IMR-90 (cell line): Measurements from ENCODE around the gene ATP10A. TPM values are rescaled to one million over a fixed set of nuclear protein-coding genes. Genes with fewer than 3 reads are reported as not detected.

Experiments used
- ATAC-seq: fragments of 200-7000 bp; cut with Tn5 transposase; 2 replicates; pipeline ENCODE4 v1.9.1; 2020; ENCODE audit warnings: low read depth, mild to moderate bottlenecking, moderate library complexity
- BruUV-seq: library from RNA; stranded (reverse); fragments of 400-500 nt; replicated peaks from 2 replicates; lab custom pipeline; 2021; lab: Mats Ljungman, UMichigan
- CTCF ChIA-PET: fragments of 300-600 bp; formaldehyde crosslinking; extraction: SDS; loops from one replicate; lab custom pipeline; 2021; ENCODE audit warnings: antibody characterized with exemption; lab: Yijun Ruan, JAX
- POLR2A ChIA-PET: fragments of 300-600 bp; sonication (Branson Sonifier 250); formaldehyde crosslinking; loops from one replicate; lab custom pipeline; 2022; ENCODE audit warnings: antibody characterized with exemption; ENCODE audit not compliant: unreplicated experiment; lab: Charles Lee
- DNase-seq: peaks from one replicate; pipeline ENCODE4 v3.0.0; 2013
- H2AFZ ChIP-seq: replicated peaks from 2 replicates; pipeline ENCODE3; 2013; ENCODE audit warnings: low read length, mild to moderate bottlenecking; ENCODE audit not compliant: poor library complexity
- H2AK5ac ChIP-seq: 2 replicates; pipeline ENCODE4 v1.6.1; 2013; ENCODE audit warnings: low read depth, low read length, inconsistent platforms
- H2AK9ac ChIP-seq: replicated peaks from 2 replicates; pipeline ENCODE3; 2013; ENCODE audit warnings: mild to moderate bottlenecking, low read depth, low read length, moderate library complexity; ENCODE audit not compliant: poor library complexity
- H2BK120ac ChIP-seq: 2 replicates; pipeline ENCODE4 v1.6.1; 2013; ENCODE audit warnings: low read depth, low read length, inconsistent platforms
- H2BK15ac ChIP-seq: 3 replicates; pipeline ENCODE4 v1.6.1; 2013; ENCODE audit warnings: low read depth, low read length, inconsistent platforms
- H2BK20ac ChIP-seq: 2 replicates; pipeline ENCODE4 v1.6.1; 2013; ENCODE audit warnings: low read depth, mild to moderate bottlenecking, inconsistent platforms, low read length, moderate library complexity
- H2BK5ac ChIP-seq: 2 replicates; pipeline ENCODE4 v1.6.1; 2013; ENCODE audit warnings: mild to moderate bottlenecking, low read depth, low read length, inconsistent platforms; ENCODE audit not compliant: poor library complexity, severe bottlenecking
- H3K14ac ChIP-seq: replicated peaks from 2 replicates; pipeline ENCODE4 v1.6.1; 2013; ENCODE audit warnings: low read depth, low read length, inconsistent platforms
- H3K18ac ChIP-seq: 2 replicates; pipeline ENCODE4 v1.6.1; 2013; ENCODE audit warnings: low read depth, low read length, control low read depth
- H3K23ac ChIP-seq: 2 replicates; pipeline ENCODE4 v1.6.1; 2013; ENCODE audit warnings: low read depth, low read length, inconsistent platforms
- H3K27ac ChIP-seq: 2 replicates; pipeline ENCODE4 v1.5.1; 2013; ENCODE audit warnings: mild to moderate bottlenecking, control low read depth, low read length; ENCODE audit not compliant: insufficient read depth
- H3K27me3 ChIP-seq: 2 replicates; pipeline ENCODE4 v1.6.1; 2013; ENCODE audit warnings: low read length; ENCODE audit not compliant: control insufficient read depth, insufficient read depth
- H3K36me3 ChIP-seq: 2 replicates; pipeline ENCODE4 v1.6.1; 2013; ENCODE audit warnings: low read length, mixed read lengths; ENCODE audit not compliant: control insufficient read depth, insufficient read depth
- H3K4ac ChIP-seq: 2 replicates; pipeline ENCODE4 v1.6.1; 2013; ENCODE audit warnings: low read depth, low read length, inconsistent platforms
- H3K4me1 ChIP-seq: 2 replicates; pipeline ENCODE4 v1.6.1; 2013; ENCODE audit warnings: low read length, mixed read lengths; ENCODE audit not compliant: control insufficient read depth, insufficient read depth
- H3K4me2 ChIP-seq: 2 replicates; pipeline ENCODE4 v1.6.1; 2013; ENCODE audit warnings: low read depth, mild to moderate bottlenecking, control low read depth, low read length, moderate library complexity
- H3K4me3 ChIP-seq: 2 replicates; pipeline ENCODE4 v1.5.1; 2013; ENCODE audit warnings: low read depth, mild to moderate bottlenecking, control low read depth, low read length, moderate library complexity; ENCODE audit not compliant: insufficient read depth
- H3K56ac ChIP-seq: 2 replicates; pipeline ENCODE4 v1.6.1; 2013; ENCODE audit warnings: low read length, inconsistent platforms; ENCODE audit not compliant: insufficient read depth; ENCODE audit errors: extremely low read depth
- H3K79me1 ChIP-seq, 2 experiments: 2 replicates each; pipeline ENCODE4 v1.6.1; 2013; ENCODE audit warnings: low read length in 2 of 2, inconsistent platforms in 1 of 2, low read depth in 1 of 2
- H3K9ac ChIP-seq: 2 replicates; pipeline ENCODE4 v1.6.1; 2013; ENCODE audit warnings: low read depth, low read length, control low read depth
- H3K9me1 ChIP-seq: 2 replicates; pipeline ENCODE4 v1.6.1; 2013; ENCODE audit warnings: low read length, inconsistent platforms; ENCODE audit not compliant: insufficient read depth
- H3K9me3 ChIP-seq: 2 replicates; pipeline ENCODE4 v1.6.1; 2013; ENCODE audit warnings: low read length; ENCODE audit not compliant: control insufficient read depth, insufficient read depth
- H4K20me1 ChIP-seq: 2 replicates; pipeline ENCODE4 v1.6.1; 2013; ENCODE audit warnings: low read length, inconsistent platforms; ENCODE audit not compliant: insufficient read depth
- H4K5ac ChIP-seq: 2 replicates; pipeline ENCODE4 v1.6.1; 2013; ENCODE audit warnings: mild to moderate bottlenecking, low read depth, low read length, control low read depth
- H4K8ac ChIP-seq, 2 experiments: 2 replicates each; pipeline ENCODE4 v1.6.1; 2013; ENCODE audit warnings: low read depth in 2 of 2, low read length in 2 of 2, control low read depth in 1 of 2, inconsistent platforms in 1 of 2
- H4K91ac ChIP-seq: 2 replicates; pipeline ENCODE4 v1.6.1; 2013; ENCODE audit warnings: low read depth, low read length, inconsistent platforms; ENCODE audit not compliant: insufficient read depth
- BHLHE40 ChIP-seq: fragments of 150-350 bp; IDR thresholded peaks from 2 replicates; pipeline ENCODE4 v1.6.1; 2016; ENCODE audit warnings: mild to moderate bottlenecking, low read depth, low read length
- CHD1 ChIP-seq: IDR thresholded peaks from 2 replicates; pipeline ENCODE4 v1.6.1; 2012; ENCODE audit warnings: low read depth, low read length, improper control_type of control experiment
- SMC3 ChIP-seq: fragments of 150-350 bp; IDR thresholded peaks from 2 replicates; pipeline ENCODE4 v1.6.1; 2016; ENCODE audit warnings: low read depth, mild to moderate bottlenecking, antibody characterized with exemption, low read length, moderate library complexity
- WGBS, 2 experiments: methylation state at CpG; one replicate each; pipeline versions ENCODE4 v1.1.5 to v1.1.7; 2013; ENCODE audit warnings: missing lambda C conversion rate in 2 of 2; ENCODE audit not compliant: insufficient read length in 1 of 2; ENCODE audit errors: extremely low coverage in 2 of 2; 5-methylcytosine and 5-hydroxymethylcytosine counted together
- dilution Hi-C: fragments of 300-500 bp; cut with HindIII; formaldehyde crosslinking; loops from one replicate; pipeline ENCODE4 v1.14.3; 2018; ENCODE audit warnings: low sequenced_read_pairs; ENCODE audit not compliant: unreplicated experiment
- in situ Hi-C: fragments of 300-500 bp; cut with MboI; formaldehyde crosslinking; loops from 3 replicates; pipeline ENCODE4 v1.14.3; 2019; ENCODE audit warnings: low sequenced_read_pairs, inconsistent platforms, mixed read lengths
- intact Hi-C: fragments of 100-400 bp; cut with micrococcal nuclease; formaldehyde crosslinking; loops from 2 replicates; pipeline ENCODE4 v1.10.0; 2022
- polyA plus RNA-seq, 3 experiments: library from polyadenylated mRNA; depleted of rRNA; stranded (reverse); fragments of >200 nt; gene quantifications; 2 replicates each; pipeline ENCODE4 v1.2.3, GENCODE V29; 2012; ENCODE audit warnings: low replicate concordance in 1 of 3
- total RNA-seq: library from RNA; depleted of rRNA; stranded (reverse); fragments of >200 nt; gene quantifications from 2 replicates; pipeline ENCODE4 v1.2.3, GENCODE V29; 2012
- TF ChIP-seq, protein P1 (sequence below): conservative IDR thresholded peaks from 2 replicates; pipeline ENCODE4 v1.5.1; 2012; ENCODE audit warnings: mild to moderate bottlenecking, low read depth, low read length, improper control_type of control experiment

The ATP10A gene
- total and polyA plus RNA-seq, 2 of the 4 experiments (the other 2 are of a cell fraction) = 13.8 to 16.0 TPM

DNA sequence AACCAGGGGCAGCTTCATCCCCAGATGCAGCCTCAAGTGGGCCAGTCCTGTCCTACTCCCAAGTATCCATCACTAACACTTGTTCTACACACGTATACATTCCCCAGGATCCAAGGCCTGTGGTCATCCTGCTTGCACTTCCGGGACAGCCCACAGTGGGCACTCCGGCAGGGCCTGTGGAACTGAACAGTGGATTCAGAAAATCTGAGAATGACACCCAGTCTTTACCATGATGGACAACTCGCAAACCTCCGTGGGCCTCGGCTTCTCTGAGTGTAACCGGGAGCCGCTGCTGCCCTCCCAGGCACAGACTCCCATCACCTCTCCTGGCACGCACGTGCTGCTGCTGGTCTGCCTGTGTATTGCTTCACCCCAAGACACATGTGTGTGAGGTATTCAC, 59.6 kb downstream of the ATP10A start:
- Histone ChIP-seq H2BK120ac (no peak overlapping the region; the same call in 1 of the 2 replicates), H4K5ac (no peak overlapping the region), H3K14ac (peak overlapping the region; percentile 61; the same call in 1 of the 2 replicates), H4K20me1 (peaks cover 6% of the 10 kb centered on the region; the same call in 1 of the 2 replicates), H3K27ac (no peak overlapping the region), H3K9me1 (peaks cover 22% of the 10 kb centered on the region), H3K27me3 (no peaks in the 10 kb centered on the region), H2BK5ac (no peak overlapping the region), H3K9ac (no peak overlapping the region), H3K9me3 (no peaks in the 10 kb centered on the region), H3K4me3 (no peak overlapping the region), H4K8ac (peak overlapping the region in 1 of 2 experiments; percentile 49; a peak in 1 of 4 replicates), H2AFZ (no peak overlapping the region), H3K79me1 (peaks cover 18 to 68% of the 10 kb centered on the region in 2 experiments), H2AK5ac (0 out of 2 replicates have a peak overlapping the region, but pooled peaks have one; percentile 75), H3K36me3 (peaks cover 4% of the 10 kb centered on the region; the same call in 1 of the 2 replicates), H3K56ac (no peak overlapping the region), H2AK9ac (no peak overlapping the region), H3K23ac (0 out of 2 replicates have a peak overlapping the region, but pooled peaks have one; percentile 61), H2BK20ac (no peak overlapping the region), H4K91ac (no peak overlapping the region), H2BK15ac (no peak overlapping the region), H3K18ac (no peak overlapping the region), H3K4me1 (peaks cover 4% of the 10 kb centered on the region), H3K4me2 (no peak overlapping the region), H3K4ac (0 out of 2 replicates have a peak overlapping the region, but pooled peaks have one; percentile 72)
- no peak for TF ChIP-seq SMC3
- TF ChIP-seq CHD1 = no peak
- TF ChIP-seq BHLHE40 = no peak
- TF ChIP-seq, protein P1, sequence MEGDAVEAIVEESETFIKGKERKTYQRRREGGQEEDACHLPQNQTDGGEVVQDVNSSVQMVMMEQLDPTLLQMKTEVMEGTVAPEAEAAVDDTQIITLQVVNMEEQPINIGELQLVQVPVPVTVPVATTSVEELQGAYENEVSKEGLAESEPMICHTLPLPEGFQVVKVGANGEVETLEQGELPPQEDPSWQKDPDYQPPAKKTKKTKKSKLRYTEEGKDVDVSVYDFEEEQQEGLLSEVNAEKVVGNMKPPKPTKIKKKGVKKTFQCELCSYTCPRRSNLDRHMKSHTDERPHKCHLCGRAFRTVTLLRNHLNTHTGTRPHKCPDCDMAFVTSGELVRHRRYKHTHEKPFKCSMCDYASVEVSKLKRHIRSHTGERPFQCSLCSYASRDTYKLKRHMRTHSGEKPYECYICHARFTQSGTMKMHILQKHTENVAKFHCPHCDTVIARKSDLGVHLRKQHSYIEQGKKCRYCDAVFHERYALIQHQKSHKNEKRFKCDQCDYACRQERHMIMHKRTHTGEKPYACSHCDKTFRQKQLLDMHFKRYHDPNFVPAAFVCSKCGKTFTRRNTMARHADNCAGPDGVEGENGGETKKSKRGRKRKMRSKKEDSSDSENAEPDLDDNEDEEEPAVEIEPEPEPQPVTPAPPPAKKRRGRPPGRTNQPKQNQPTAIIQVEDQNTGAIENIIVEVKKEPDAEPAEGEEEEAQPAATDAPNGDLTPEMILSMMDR = no peak
- intact Hi-C loops = no loop called here
- no TSS peak for BruUV-seq
- DNase-seq (no peak), ATAC-seq (0 out of 2 replicates have a peak, but pooled peaks have one; percentile 21)
- POLR2A ChIA-PET = no interaction called here
- 82% methylated on average over 3 of the region's 10 CpGs; no CpG with 5 or more reads in 1 of the 2 experiments for WGBS, 2 experiments
- in situ Hi-C loops = no loop called here
- dilution Hi-C loops = no loop called here
- CTCF ChIA-PET = no interaction called here
